Ovary (tissue), 3 donors: ENCODE results near the gene HAND1.

Experiments used
- CTCF ChIP-seq, 3 donors: fragments of 450-650 bp in 2 of 3; fragments of 200-600 bp in 1 of 3; IDR thresholded peaks; one replicate each; pipeline versions ENCODE4 v1.5.1 to v1.8.0; 2016 to 2022; ENCODE audit warnings: antibody characterized with exemption in 3 of 3, mild to moderate bottlenecking in 1 of 3
- EP300 ChIP-seq: sonication (generic); formaldehyde crosslinking; IDR thresholded peaks from one replicate; pipeline ENCODE4 v1.6.1; 2017; ENCODE audit warnings: antibody characterized with exemption
- POLR2A ChIP-seq: fragments of 450-650 bp; IDR thresholded peaks from one replicate; pipeline ENCODE4 v1.6.1; 2017; ENCODE audit warnings: antibody characterized with exemption, mild to moderate bottlenecking, moderate library complexity
- donor health status: DM: no; HTN: no; CAD: no.

DNA sequence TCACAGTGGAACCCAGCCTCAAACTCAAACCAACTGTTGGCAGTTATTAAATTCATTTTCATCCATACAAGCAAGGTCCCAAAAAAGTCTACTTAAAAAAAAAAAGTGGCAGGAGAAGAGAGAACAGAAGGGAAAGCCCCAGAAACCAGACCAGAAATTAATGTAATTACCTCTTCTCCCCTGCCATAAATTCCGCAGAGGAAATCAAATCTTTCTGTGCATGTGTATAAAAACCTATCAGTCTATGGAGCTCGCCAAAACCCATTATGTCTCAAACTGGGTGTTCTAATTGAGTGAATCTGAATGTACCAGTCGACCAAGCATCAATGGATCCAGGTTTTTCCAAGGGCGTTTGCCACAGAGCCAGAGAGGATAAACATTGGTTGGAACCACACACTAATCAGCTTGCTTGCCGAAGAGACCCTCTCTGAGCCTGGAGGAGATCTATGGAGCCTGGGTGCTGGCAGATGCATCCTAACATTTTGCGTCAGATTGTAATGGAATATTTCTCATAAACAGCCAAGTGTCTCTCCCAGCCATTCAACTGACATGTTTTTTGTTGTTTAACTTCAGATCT lies 7.9 kb upstream of the HAND1 start:
- TF ChIP-seq CTCF (IDR thresholded peaks at IDR 0.05), result no peak
- no peak for TF ChIP-seq EP300
- no peak for TF ChIP-seq POLR2A
